GM18868 (cell line): ENCODE results near the gene LETM1.

Experiments
- ATAC-seq: cut with Tn5 transposase; IDR thresholded peaks from one replicate; pipeline ENCODE4 v1.9.1; 2021; ENCODE audit warnings: mild to moderate bottlenecking, moderate library complexity; ENCODE audit not compliant: unreplicated experiment

The LETM1 gene

DNA sequence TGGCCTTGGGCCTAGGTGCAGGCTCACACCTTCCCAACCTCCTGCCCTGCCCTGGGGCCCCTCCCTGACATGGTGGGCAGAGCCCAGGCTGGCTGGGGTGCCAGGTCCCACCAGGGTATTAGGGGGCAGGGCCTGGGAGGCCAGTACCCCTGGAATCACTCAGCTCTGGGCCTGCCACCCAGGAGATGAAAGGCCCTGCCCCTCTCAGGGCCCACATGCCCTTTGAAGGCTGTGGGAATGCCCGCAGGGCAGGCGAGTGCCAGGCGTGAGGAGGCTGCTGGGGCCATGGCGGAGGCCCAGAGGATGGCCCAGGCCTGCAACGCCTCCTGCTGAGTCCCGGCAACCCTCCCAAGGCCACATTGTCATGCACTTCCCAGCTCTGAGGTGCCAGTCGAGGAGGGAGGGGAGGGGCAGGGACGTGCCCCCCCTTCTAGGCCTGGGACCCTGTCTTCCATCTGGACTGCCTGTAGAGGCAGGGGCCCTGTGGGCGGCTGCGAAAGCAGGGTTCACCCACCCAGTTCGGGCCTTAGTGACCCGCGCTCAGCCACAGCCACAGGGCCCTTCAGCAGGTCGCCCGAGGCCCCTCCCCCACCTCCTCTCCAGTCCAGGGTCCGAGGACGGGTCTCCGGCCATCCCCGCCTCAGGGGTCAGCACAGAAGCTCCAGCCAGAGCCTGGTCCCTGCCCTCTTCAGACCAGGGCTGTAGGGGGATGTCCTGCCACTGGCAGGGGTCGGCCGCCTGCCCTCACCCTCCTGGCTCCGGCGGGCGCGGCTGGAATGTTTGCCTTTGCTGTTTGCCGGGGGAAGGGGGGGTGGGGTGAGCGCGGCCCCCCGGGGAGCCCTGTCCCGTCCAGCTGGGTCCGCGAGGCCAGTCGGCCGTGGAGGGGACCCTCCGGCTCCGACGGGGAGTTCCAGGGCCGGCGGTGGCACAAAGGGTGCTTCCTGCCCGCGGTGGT lies 89.6 kb downstream of the LETM1 start:
- no peak for ATAC-seq

DNA sequence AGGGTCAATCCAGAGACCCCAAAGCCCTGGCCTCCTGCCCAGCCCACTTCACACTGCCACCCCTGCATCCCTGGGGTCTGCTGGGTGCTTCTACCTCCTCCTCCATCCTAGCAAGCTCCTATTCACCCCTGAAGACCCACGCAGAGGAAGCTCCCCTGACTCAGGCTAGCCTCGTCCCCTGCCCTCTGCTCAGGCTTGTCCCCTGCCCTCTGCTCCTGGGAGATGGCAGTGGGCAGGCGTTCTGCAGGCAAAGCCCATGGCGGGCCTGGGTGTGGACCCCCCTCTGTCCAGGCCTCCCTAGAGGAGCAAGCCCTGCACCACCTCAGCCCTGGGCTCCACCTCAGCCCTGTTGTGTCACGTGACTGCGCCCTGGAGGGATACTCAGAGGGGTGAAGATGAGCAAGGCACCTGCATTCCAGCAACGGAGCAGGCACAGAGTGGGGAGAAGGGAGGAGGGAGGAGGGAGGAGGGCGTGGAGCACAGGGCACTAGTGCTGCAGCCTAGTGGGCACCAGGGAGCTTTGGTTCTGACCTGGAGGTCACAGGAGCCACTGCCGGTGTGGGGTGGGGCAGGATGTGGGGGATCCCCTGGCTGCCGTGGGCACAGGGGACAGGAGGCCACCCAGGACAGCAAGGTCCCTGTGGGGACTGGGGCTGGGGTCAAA lies 90.4 kb downstream of the LETM1 start:
- ATAC-seq, result no peak

DNA sequence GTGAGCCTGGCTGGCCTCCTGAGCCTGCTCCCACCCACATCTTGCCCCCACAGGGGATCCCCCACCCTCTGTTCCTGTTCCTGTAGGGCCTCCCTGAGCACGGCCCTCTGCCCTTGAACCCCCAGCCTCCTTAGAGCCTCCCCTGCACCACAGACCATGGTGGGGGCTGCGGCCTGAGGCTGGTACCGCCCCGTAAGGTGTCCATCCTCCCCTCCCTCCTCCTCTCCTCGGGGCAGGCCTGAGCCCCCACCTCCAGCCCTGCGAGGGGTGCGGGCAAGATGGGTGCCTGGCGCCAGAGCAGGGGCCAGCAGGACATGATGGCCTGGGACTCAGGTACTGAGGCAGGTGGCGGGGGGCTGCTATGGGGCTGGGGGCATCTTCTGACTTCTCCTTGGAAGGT lies 91.3 kb downstream of the LETM1 start:
- no peak for ATAC-seq

DNA sequence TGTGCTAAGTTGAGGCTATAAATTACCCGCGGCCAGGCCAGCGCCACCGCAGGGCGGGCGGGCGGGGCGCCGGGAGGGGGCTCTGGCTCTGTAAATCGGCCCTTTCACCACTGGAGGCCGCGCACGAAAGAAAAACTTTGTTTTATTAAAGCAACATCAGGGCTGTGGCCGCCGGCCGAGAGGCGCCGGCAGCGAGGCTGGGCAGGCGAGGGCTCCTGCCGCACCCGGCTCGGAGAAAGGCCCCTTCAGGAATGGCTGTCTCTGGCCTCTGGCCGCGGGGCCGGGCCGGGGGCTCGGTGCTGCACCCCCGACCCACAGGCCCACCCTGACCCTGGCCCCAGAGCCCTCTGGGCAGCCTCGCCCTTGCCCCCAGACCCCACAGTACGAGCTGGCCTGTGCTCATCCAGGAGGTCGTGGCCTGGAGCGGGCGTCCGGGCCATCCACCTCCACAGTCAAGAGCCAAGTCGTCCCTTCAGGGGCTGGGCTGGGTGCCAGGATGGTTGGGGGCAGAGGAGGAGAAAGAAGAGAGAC lies 92.3 kb downstream of the LETM1 start:
- ATAC-seq, result no peak

DNA sequence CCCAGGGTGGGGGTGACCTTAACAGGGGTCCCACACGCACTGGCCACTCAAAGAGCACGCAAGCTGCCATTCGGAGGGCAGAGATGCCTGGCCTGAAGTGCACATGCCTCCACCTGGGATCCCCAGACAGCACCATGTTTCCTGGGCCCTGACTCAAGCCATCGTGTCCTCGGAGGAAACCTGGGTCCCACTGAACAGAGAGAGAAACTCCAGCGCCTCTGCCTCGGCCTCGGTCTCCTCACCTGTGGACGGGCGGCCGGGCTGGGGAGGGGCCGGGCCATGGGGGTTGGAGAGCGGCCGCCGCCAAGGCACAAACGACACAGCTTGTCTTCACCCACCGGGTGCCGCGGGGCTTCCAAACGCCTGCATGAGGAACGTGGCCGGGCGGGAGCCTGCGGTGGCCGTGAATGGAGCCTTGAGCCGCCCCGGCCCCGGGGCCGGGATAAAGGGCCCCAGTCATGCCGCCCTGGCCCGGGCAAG lies 92.8 kb downstream of the LETM1 start:
- no peak for ATAC-seq

DNA sequence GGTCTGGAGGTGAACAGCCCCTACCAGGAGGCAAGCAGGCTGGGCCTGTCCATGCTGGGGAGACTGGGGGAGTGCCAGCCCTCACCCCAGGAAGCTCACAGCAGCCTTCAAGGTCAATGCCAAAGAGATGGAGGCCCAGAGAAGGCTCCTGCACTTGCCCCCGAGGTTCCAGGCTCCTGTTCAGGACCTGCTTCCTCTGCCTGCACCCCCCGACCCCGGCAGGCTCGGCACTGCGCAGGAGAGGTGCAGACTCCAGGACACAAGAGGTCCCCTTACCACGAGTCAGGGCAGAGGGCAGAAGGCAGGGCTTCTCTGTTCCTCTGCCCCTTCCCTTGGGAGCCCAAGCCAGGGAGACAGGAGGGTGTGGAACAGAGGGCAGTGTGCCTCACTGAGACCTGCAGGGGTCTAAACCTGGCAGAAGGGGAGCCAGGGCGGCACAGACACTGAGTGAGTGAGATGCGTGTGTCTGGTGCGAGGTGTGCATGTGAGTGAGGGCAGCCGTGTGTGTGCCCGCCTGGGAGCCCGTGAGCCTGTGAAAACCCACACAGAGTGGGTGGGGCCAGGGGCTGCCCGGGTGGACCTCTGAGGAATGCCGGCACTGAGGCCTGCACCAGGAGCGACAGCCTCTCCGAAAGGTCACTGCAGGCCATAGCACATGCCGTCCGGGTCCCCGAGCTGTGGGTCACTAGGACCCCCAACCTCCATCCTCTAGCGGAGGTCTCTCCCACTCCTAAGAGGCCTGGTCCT lies 93.5 kb downstream of the LETM1 start:
- no peak for ATAC-seq
